HS-27A (cell line): ENCODE measurements around the gene ASCL2.

Experiments used
- DNase-seq: peaks from one replicate; pipeline ENCODE4 v3.0.0-alpha.2; 2012; ENCODE audit warnings: low read depth, missing footprints

Gene ASCL2

GRCh38 chr11:2308713-2309112, 38.3 kb upstream of the ASCL2 start:
- DNase-seq, result no peak

GRCh38 chr11:2307501-2308331, 37.3 kb upstream of the ASCL2 start:
- no peak for DNase-seq

GRCh38 chr11:2306877-2307500, 36.6 kb upstream of the ASCL2 start:
- DNase-seq, result no peak

GRCh38 chr11:2306452-2306823, 36.0 kb upstream of the ASCL2 start:
- DNase-seq, result no peak

- DNase-seq, result no peak
Measured at GRCh38 chr11:2305788-2306451, 35.5 kb upstream of the ASCL2 start.

- no peak for DNase-seq
Measured at GRCh38 chr11:2305140-2305778, 34.9 kb upstream of the ASCL2 start.

- no peak for DNase-seq
Measured at GRCh38 chr11:2304506-2305139, 34.2 kb upstream of the ASCL2 start.

- DNase-seq, result no peak
Measured at GRCh38 chr11:2303627-2304505, 33.5 kb upstream of the ASCL2 start.

- no peak for DNase-seq
Measured at GRCh38 chr11:2302896-2303626, 32.7 kb upstream of the ASCL2 start.

- DNase-seq, result no peak
Measured at GRCh38 chr11:2302306-2302895, 32.0 kb upstream of the ASCL2 start.

GRCh38 chr11:2301631-2302305, 31.4 kb upstream of the ASCL2 start, which contains the start of the genes C11orf21 and TSPAN32:
C11orf21 (minus strand) TSS chr11:2301918; CDS start chr11:2301808, 110 bp downstream.
TSPAN32 (plus strand) TSS chr11:2302013; CDS start chr11:2302150, 137 bp downstream.
- DNase-seq, result no peak

GRCh38 chr11:2300936-2301630, 30.7 kb upstream of the ASCL2 start:
- no peak for DNase-seq

GRCh38 chr11:2300290-2300935, 30.0 kb upstream of the ASCL2 start:
- no peak for DNase-seq

GRCh38 chr11:2299773-2300172, 29.4 kb upstream of the ASCL2 start:
- no peak for DNase-seq

- DNase-seq, result no peak
Measured at GRCh38 chr11:2298795-2299761, 28.7 kb upstream of the ASCL2 start.

GRCh38 chr11:2298131-2298794, 27.9 kb upstream of the ASCL2 start:
- DNase-seq, result no peak
